ENCODE results near the gene TULP4.
A peak's percentile ranks its signal among the peaks of the same experiment; 100 is the strongest.
"Not testable (repeated sequence)": the region's sequence is repeated elsewhere in the genome, so short reads cannot be mapped to it uniquely, and the experiment has no call there.

Gene TULP4

DNA sequence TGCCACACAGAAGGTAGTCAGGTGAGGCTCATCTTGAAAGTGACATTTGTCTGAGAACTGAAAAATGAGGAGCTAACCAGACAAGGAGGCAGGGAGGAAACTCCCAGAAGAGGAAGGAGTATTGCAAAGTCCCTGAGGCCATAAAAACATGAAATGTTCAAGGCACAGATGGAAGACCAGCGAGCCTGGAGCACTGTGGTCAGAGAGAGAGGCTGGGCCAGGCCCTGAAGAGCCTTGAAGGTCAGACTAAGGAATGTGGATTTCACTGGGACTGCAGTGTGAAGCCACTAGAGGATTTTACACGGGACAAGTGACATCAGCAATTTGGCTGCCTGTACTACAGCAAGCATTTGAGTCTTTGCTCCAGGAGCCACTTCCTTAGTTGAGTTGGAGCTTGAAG lies 226.5 kb downstream of the TULP4 start:
- FAIRE-seq, result no peak

- FAIRE-seq, result no peak
Observed at GRCh38 chr6:158539413-158539812, 227.1 kb downstream of the TULP4 start.

- FAIRE-seq, result no peak
Observed at GRCh38 chr6:158539881-158540280, 227.6 kb downstream of the TULP4 start.

DNA sequence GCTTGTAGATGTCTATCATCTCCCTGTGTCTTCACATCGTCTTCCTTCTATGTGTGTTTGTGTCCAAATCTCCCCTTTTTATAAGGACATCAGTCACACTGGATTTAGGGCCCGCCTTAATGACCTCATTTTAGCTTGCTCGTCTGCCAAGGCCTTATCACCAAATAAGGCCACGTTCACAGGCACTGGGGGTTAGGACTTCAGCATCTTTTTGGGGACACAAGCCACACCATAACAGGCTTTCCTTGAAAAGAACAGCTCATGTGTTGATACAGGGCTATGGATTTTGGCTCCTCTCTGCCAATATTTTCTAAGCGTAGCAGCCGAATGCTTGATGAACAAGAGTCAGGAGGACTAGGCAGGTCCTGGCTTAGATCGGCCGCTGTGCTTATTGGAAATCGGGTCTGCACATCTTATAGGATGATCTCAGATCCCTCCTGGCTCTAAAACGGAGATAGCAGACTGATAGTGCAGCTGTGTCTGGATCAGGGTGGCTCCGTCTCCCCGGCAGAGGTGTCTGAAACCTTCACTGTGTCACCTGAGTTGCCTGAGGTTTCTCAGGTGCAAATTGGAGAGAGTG lies 231.4 kb downstream of the TULP4 start:
- FAIRE-seq, result no peak

DNA sequence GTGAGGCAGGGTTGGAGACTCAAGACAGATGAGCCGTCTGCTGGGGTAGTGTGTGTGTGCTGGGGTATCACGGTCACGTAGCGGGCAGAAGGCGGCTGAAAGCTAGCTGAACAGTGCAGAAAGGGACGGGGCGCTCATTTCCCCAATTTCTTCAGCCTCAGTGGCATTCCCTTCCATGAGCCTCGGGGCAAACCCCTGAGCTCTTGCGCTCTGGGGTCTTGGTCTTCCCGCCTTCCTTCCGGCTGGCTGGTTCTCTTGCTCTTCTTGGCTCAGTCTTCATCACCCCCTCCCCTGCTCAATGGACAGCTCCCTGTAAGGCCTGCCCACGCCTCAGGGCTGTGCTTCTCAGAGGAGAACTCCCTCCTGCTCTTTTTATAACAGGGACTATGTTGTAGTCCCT lies 232.2 kb downstream of the TULP4 start:
- FAIRE-seq, result no peak

DNA sequence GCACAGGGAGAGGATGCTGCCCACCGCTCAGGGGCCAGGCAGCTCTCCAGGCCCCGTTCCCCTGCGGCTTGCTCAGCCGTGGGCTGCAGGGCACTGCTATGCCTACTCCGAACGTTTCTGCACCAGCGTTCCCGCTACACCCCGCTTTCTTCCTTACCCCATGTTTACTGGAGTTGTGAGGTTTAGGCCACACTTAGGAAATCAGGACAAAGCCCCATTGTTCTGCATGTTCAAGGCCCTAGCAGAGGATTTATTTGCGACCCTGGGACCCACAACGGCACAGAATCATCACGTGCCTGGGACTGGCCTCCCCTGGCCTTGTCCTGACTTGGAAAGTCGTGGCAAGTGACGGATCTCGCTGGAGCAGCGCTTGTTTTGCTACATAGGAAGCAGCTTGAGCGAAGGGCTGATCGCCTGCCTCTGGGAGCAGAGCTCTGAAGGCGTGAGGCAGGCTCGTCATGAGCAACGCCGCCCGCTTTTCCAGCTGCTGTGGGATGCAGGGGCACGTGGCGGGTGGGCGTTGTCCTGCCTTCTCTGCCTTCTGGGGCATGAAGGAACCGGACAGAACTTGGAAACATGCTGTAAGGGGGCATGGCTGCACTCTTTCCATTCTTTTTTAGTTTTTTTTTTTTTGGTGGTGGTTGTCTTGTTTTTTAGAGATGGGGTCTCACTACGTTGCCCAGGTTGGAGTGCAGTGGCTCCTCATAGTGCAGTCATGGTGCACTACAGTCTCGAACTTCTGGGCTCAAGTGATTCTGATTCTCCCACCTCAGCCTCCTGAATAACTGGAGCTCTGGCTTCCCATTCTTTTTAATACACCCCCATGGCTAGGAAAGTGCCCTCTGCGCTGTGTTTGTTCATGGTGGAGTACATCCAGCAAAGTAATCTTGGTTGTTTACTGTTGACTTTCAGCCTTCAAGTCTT lies 233.0 kb downstream of the TULP4 start:
- FAIRE-seq, result no peak

- no peak for FAIRE-seq
Observed at GRCh38 chr6:158548418-158549161, 236.3 kb downstream of the TULP4 start.

DNA sequence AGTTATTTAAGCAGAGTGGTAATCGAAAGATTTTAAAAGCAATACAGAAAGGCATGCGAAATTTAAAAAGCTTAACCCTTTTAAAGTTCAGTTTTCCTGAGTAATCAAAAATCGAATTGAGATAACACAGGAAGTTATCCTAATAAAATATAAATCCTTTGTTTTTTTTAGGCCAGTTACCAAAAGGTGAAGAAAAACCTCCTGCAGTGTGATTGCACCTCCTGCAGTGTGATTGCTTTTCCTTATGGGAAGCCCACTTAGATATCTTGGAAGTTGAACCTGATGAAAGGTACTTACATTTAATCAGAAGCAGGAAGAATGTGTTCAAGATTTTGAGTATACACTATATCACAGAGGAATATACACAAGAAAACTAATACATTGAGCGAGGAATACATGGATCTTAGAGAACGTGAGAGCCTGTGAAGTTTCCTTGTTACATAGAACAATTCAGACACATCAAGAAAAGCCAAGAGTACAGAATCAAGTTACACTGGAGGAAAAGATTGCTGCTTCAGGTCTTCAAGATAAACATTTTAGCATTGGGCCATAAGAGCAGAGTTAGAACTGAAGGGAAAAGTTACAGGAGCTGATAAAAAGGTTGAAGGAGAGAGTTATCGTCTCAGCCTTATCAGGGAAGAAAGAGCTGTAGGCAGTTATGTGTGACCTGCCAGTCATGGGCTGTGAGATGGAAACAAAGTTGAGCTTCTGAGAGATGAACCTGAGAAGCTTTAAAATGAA lies 240.0 kb downstream of the TULP4 start:
- FAIRE-seq, result no peak

DNA sequence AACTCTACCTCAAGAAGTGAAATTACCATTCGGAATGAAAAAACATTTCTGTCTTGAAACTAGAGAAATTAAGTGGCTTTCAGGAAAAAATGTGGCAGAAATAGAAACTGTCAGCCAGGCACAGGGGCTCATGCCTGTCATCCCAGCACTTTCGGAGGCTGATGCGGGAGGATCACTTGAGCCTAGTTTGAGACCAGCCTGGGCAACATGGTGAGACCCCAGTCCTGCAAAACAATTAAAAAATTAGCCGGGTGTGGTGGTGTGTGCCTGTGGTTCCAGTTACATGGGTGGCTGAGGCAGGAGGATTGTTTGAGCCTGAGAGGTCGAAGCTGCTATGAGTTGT lies 240.5 kb downstream of the TULP4 start:
- FAIRE-seq, result no peak

GRCh38 chr6:158554611-158555361 lies 242.5 kb downstream of the TULP4 start:
- FAIRE-seq, result peak; percentile 65

DNA sequence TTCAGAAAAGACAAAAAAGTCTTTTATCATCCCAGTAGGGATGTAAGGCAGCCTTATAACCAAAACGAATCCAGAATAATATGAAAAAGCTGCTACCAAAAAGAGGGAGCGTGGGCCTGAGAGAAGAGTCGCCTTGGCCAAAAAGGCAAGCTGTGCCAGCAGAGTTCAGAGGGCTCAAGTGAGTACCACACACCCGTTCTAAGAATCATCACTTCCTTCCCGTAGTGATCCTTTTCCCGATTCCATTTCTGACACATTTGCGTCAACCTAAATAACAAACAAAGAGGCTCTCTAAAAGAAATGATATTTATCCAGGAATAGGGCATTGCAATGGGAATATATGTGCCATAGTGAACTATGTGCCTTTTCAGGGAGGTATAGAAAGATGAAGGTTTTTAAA lies 243.8 kb downstream of the TULP4 start:
- FAIRE-seq, result no peak

DNA sequence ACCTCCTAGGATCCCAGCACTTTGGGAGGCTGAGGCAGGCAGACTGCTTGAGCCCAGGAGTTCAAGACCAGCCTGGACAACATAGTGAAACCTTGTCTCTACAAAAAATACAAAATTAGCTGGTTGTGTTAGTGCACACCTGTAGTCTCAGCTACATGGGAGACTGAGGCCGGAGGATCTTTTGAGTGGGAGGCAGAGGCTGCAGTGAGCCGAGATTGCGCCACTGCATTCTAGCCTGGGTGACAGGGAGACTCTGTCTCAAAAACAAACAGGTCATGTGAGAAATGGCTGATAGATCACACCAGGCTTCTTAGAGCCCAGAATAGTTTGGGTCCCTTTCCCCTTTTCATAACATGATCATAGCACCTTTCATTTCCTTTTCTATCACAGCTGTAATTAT lies 244.8 kb downstream of the TULP4 start:
- FAIRE-seq, result not testable (repeated sequence)

DNA sequence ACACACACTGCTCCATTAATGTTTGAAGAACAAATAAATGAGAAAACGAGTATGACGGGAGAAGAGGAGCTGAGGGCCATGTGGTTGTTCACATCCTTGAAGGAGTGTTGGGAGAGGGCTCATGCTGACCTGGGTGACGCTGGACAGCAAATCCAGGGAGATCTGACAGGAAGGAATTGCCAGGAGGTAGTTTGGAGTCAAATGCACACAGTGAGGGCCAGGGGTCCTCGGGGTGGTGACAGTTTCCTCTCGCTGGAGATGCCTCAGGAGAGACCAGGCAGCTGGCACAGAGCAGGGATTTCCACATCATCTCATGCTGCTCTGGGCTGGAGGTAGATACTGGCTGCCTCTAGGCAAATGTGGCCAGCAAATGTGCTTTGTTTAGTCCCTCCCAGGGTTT lies 245.7 kb downstream of the TULP4 start:
- no peak for FAIRE-seq

DNA sequence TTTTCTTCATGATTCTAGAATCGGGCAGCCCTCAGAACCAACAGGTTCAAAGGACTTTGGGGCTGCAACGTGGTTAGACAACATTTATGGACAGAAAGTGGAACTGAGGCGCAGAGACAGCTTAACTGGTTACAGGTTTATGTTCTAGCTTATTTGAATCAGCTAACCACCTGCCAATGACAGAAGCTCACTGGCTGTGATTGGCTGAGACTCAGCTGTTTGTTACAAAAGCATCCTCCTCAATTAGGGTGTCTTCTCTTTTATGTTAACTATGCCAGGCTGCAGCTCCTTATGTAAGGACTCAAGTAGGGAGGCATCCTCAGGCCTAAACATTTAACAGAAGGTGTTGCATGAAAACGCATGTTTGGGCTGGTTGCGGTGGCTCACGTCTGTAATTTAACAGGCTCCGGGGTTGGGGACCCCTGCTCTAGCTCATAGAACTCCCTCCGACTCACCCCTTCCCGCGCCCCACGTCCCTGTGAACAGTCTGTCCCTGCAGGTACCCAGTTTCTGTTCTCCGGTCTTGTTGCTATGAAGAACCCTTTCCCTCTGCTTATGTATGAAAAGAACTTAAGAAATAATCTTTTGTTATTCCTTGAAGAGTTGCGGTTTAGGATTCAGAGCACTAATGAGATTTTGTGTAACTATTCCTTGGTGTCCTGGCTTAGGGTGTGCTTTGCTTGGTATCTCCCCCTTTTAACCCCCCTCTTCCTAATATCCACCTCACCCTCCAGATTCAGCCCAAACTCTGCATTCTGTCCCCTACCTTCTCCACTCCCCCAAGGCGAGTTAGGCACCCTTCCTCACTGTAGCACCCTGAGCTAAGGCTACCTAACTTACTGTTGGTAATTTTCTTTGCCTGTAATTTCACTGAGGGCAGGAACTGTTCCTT lies 246.4 kb downstream of the TULP4 start:
- no peak for FAIRE-seq

DNA sequence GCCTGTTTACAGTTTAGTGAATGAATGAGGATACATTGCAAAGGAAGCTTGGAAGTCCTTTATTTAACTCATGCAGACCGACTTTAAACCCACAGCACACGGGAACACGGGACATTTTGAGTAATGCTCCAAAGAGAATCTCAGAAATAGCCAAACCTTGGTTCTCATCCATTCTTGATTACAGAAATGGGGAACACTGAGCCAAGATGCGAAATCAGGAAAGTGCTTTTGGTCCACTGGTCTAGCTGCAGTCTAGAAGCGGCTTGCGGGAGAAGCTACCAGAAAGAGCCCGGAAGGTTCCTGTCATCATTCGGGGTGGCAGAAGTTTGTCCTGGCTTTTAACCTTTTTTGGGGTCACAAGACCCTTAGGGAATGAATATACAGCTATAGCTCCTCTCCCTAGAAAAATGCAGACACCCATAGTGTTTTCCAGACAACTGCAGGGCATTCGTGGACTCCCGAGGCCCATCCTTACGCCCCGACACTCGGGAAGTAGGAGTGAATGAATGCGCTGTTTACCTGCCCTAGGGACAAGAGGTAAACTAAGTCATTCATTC lies 247.2 kb downstream of the TULP4 start:
- FAIRE-seq, result no peak

DNA sequence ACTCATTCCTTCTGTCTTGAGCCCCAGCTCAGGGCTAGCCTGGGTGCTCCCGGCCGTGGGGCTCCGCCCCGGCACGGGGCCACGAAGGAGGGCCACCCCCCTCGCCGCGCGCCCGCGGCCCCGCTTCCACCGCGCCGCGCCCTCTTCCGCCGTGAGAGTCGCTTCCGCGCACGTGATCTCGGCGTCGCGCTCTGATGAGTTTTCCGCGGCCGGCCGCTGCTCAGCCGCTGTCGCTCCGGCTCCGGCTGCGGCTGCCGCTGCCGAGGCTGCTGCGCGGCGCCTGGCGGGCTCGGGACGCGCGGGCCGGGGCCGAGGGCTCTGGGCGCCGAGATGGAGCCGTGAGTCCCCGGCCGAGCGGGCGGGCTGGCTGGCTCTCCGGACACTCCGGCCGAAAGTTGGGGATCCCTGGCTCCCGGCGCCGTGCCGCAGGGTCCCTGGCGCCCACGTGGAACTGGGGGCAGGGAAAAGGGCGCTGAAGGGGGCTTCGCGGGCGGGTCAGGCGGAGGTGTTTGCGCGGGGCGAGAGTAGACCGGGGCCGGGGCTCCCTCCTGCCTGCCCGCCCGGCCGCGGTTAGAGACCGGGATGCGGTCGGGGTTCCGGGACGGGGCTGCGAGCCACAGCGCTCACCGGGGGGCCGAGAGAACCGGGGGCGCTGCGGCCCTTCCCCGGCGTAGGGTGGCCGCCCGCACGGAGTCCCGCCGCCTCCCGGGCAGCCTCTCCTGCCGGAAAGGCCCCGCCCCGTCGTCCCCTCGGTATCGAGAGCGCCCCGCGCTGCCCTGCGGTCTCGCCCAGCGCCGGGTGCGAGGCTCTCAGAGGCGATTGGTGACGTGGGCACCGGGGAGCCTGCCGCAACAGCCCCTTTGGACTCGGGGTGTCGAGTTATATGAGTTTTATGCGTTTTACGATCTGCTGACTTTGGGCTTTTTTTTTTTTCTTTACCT lies 247.9 kb downstream of the TULP4 start, which contains the start of gene TMEM181:
TSS of gene TMEM181 (plus strand) at position 197 of the 941 bp plus-strand sequence. CDS start at position 331, 134 bp downstream.
- FAIRE-seq, result no peak

- FAIRE-seq, result no peak
Observed at GRCh38 chr6:158560836-158561320, 248.6 kb downstream of the TULP4 start.

Measured in islet of Langerhans (tissue), 1 donor.